ENCODE data around the gene CLTRN. TPM values are rescaled to one million over a fixed set of nuclear protein-coding genes. Genes with fewer than 3 reads are reported as not detected.
A peak's percentile ranks its signal among the peaks of the same experiment; 100 is the strongest.

CLTRN gene
- total and polyA plus RNA-seq, 2 of the 8 experiments (the other 6 are each of a cell fraction or from before 2014, with no cell fraction given), result 1.2 to 1.3 TPM

DNA sequence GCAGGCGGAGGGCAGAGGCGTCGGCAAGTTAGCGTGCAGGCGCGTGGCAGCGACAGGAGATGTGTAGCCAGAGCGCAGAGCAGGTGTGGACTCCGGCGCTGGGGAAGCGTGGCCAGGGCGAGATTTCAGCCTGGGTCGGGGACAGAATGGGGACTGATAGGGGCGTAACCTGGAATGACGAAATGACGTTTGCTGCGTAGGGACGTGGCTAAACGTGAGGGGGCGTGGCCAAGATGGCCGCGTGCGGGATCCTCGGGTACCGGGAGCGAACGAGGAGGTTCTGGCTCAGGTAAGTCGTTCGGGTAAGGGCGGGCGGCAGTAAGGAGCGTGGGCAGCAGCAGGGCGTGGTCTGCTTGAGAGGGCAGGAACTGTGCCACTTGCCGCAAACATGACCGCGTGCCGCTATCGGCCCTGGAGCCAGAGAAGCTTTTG is 10.9 kb upstream of the CLTRN start (continued):
- TF ChIP-seq SIN3A (conservative IDR thresholded peaks at IDR 0.05 in 1 of 2, IDR thresholded peaks at IDR 0.05 in 1 of 2; ENCODE audit: low read depth in 1 of 2, low read length in 2 of 2) (0 out of 4 replicates have a peak, but pooled peaks have one; percentile 36 to 71), JUND (IDR thresholded peaks at IDR 0.05; ENCODE audit: low read length) (no peak), CEBPB (IDR thresholded peaks at IDR 0.05; ENCODE audit: low read depth, low read length) (no peak), SUZ12 (IDR thresholded peaks at IDR 0.05; ENCODE audit: low read length) (no peak), POLR2AphosphoS5 (IDR thresholded peaks at IDR 0.05; ENCODE audit: low read depth, low read length) (0 out of 2 replicates have a peak, but pooled peaks have one; percentile 8)
